ENCODE measurements around the gene PTPRJ. TPM values are rescaled to one million over a fixed set of nuclear protein-coding genes. Genes with fewer than 3 reads are reported as not detected.
A peak's percentile ranks its signal among the peaks of the same experiment; 100 is the strongest.

Gene PTPRJ
- total and polyA plus RNA-seq, 9 of the 15 experiments (the other 6 are each of a cell fraction or from before 2014, with no cell fraction given) = 0.56 to 10.7 (median 4.8) TPM

- no peak for FAIRE-seq
- H3K4me3 ChIP-seq = no peak overlapping the region
- ATAC-seq = no peak
- no TSS peak for BruUV-seq (replicated peaks)
- no peaks in the 10 kb centered on the region for H3K27me3 ChIP-seq (ENCODE audit: control insufficient read depth in 2 of 2, insufficient read depth in 2 of 2, low read length in 2 of 2)
- H3K27ac ChIP-seq (ENCODE audit: extremely low read depth, low read depth, low read length) = no peak overlapping the region
- peaks cover 10% of the 10 kb centered on the region; the same call in 1 of the 2 replicates for H4K20me1 ChIP-seq (replicated peaks; ENCODE audit: control insufficient read depth, insufficient read depth, low read length)
- H3K9ac ChIP-seq (ENCODE audit: insufficient read depth in 1 of 2, low read depth in 2 of 2, low read length in 2 of 2) = no peak overlapping the region
- no peak for DNase-seq (ENCODE audit: extremely low read depth in 1 of 4, low spot score in 3 of 4)
- H3K36me3 ChIP-seq (ENCODE audit: control insufficient read depth, insufficient read depth, low read length) = no peaks in the 10 kb centered on the region
- in situ Hi-C loops (cut with MboI) (loop anchor here (10.0 kb wide), 1 partner anchor 247 kb away; no protein-coding TSS in a partner anchor), intact Hi-C loops (cut with micrococcal nuclease) (no loop called here)
- no peaks in the 10 kb centered on the region for H3K79me2 ChIP-seq (ENCODE audit: control insufficient read depth, insufficient read depth, low read length)
- H3K4me2 ChIP-seq (ENCODE audit: insufficient read depth, low read length) = no peak overlapping the region
- no peak overlapping the region for H2AFZ ChIP-seq (ENCODE audit: low read depth, low read length)
- ChIA-PET POLR2A (no interaction called here), CTCF (ENCODE audit: low intra/inter-chr PET ratio) (no interaction called here)
- WGBS (ENCODE audit: insufficient coverage, low coverage, missing lambda C conversion rate) = 37% methylated on average over 6 of the region's 6 CpGs
- TF ChIP-seq RFX1 (IDR thresholded peaks at IDR 0.05) (peak; percentile 54), CGGBP1 (CRISPR knock-in tag; IDR thresholded peaks at IDR 0.05) (no peak), PTBP1 (IDR thresholded peaks at IDR 0.05; ENCODE audit: low read depth, low read length) (no peak)
- H3K9me1 ChIP-seq (ENCODE audit: control insufficient read depth, insufficient read depth, low read length) = no peaks in the 10 kb centered on the region
- H3K4me1 ChIP-seq (replicated peaks in 1 of 2; ENCODE audit: control insufficient read depth in 2 of 2, insufficient read depth in 2 of 2, low read length in 2 of 2) = peaks cover 11 to 15% of the 10 kb centered on the region in 2 experiments; a peak in 4 of 5 replicates
- no peaks in the 10 kb centered on the region for H3K9me3 ChIP-seq (replicated peaks; ENCODE audit: control insufficient read depth, insufficient read depth, low read depth, low read length)
These were observed 121.6 kb downstream of the PTPRJ start for GRCh38 chr11:48101958-48102357.

- POLR2A ChIA-PET = interaction anchor here (0.8 to 1.3 kb wide), 2 partner anchors 10 to 11 kb away, joined by 3 to 5 read pairs; no protein-coding TSS in a partner anchor
- no peaks in the 10 kb centered on the region for H3K79me2 ChIP-seq (ENCODE audit: control insufficient read depth, insufficient read depth, low read length)
These were observed 123.5 kb downstream of the PTPRJ start for GRCh38 chr11:48103621-48104567.

More at GRCh38 chr11:48103621-48104567, 123.5 kb downstream of the PTPRJ start:
- no TSS peak for BruUV-seq (replicated peaks)
- FAIRE-seq (no peak), ATAC-seq (no peak; the same call in 2 of the 3 replicates), DNase-seq (ENCODE audit: extremely low read depth in 1 of 4, low spot score in 3 of 4) (no peak)
- H2AFZ ChIP-seq (ENCODE audit: low read depth, low read length) = no peak overlapping the region
- peaks cover 11 to 15% of the 10 kb centered on the region in 2 experiments; a peak in 4 of 5 replicates for H3K4me1 ChIP-seq (replicated peaks in 1 of 2; ENCODE audit: control insufficient read depth in 2 of 2, insufficient read depth in 2 of 2, low read length in 2 of 2)
- TF ChIP-seq KDM1A (IDR thresholded peaks at IDR 0.05) (peak in 1 of 2 experiments; percentile 21; a peak in 1 of 4 replicates), PKNOX1 (IDR thresholded peaks at IDR 0.05) (peak; percentile 61), ZNF449 (CRISPR knock-in tag; IDR thresholded peaks at IDR 0.05) (no peak), MEIS2 (IDR thresholded peaks at IDR 0.05; ENCODE audit: partially characterized antibody) (peak; percentile 27)
- in situ Hi-C loops (cut with MboI) = loop anchor here (10.0 kb wide), 1 partner anchor 249 kb away; no protein-coding TSS in a partner anchor
- intact Hi-C loops (cut with micrococcal nuclease) = no loop called here
- no peaks in the 10 kb centered on the region for H3K27me3 ChIP-seq (ENCODE audit: control insufficient read depth in 2 of 2, insufficient read depth in 2 of 2, low read length in 2 of 2)
- no peaks in the 10 kb centered on the region for H3K9me3 ChIP-seq (replicated peaks; ENCODE audit: control insufficient read depth, insufficient read depth, low read depth, low read length)
- no peak overlapping the region for H3K4me3 ChIP-seq
- H3K9me1 ChIP-seq (ENCODE audit: control insufficient read depth, insufficient read depth, low read length) = no peaks in the 10 kb centered on the region
- H3K9ac ChIP-seq (ENCODE audit: insufficient read depth in 1 of 2, low read depth in 2 of 2, low read length in 2 of 2) = no peak overlapping the region
- no peak overlapping the region for H3K27ac ChIP-seq (ENCODE audit: extremely low read depth, low read depth, low read length)
- WGBS (ENCODE audit: insufficient coverage, low coverage, missing lambda C conversion rate) = 49% methylated on average over 12 of the region's 12 CpGs
- peaks cover 10% of the 10 kb centered on the region; the same call in 1 of the 2 replicates for H4K20me1 ChIP-seq (replicated peaks; ENCODE audit: control insufficient read depth, insufficient read depth, low read length)
- no peak overlapping the region for H3K4me2 ChIP-seq (ENCODE audit: insufficient read depth, low read length)
- CTCF ChIA-PET (ENCODE audit: low intra/inter-chr PET ratio) = no interaction called here
- H3K36me3 ChIP-seq (ENCODE audit: control insufficient read depth, insufficient read depth, low read length) = no peaks in the 10 kb centered on the region

Measured in K562 (cell line).